Suprapubic skin (tissue), 4 donors: Measurements from ENCODE around the gene RAB27A. TPM values are rescaled to one million over a fixed set of nuclear protein-coding genes. Genes with fewer than 3 reads are reported as not detected.

Experiments
- DNase-seq, 2 donors: peaks; one replicate each; pipeline ENCODE4 v3.0.0-alpha.2; 2019; ENCODE audit warnings: low spot score in 2 of 2
- H3K27ac ChIP-seq: fragments of 200-600 bp; sonication (generic); one replicate; pipeline ENCODE4 v1.5.1; 2019
- H3K27me3 ChIP-seq: fragments of 200-600 bp; sonication (generic); one replicate; pipeline ENCODE4 v1.5.1; 2019
- H3K36me3 ChIP-seq: fragments of 200-600 bp; sonication (generic); one replicate; pipeline ENCODE4 v1.5.1; 2019
- H3K4me1 ChIP-seq: fragments of 200-600 bp; sonication (generic); one replicate; pipeline ENCODE4 v1.5.1; 2019
- H3K4me3 ChIP-seq: fragments of 200-600 bp; sonication (generic); one replicate; pipeline ENCODE4 v1.5.1; 2019; ENCODE audit warnings: mild to moderate bottlenecking
- H3K9me3 ChIP-seq: fragments of 200-600 bp; sonication (generic); one replicate; pipeline ENCODE4 v1.5.1; 2019
- CTCF ChIP-seq, 2 donors: fragments of 200-600 bp in 1 of 2; fragments of 450-650 bp in 1 of 2; sonication (generic) in 1 of 2; IDR thresholded peaks; one replicate each; pipeline ENCODE4 v1.5.1; 2016 to 2019; ENCODE audit warnings: antibody characterized with exemption in 2 of 2, mild to moderate bottlenecking in 1 of 2, moderate library complexity in 1 of 2
- EP300 ChIP-seq: sonication (generic); formaldehyde crosslinking; IDR thresholded peaks from one replicate; pipeline ENCODE4 v1.6.1; 2017; ENCODE audit warnings: antibody characterized with exemption
- POLR2A ChIP-seq, 2 donors: fragments of 450-650 bp; IDR thresholded peaks; one replicate each; pipeline ENCODE4 v1.6.1; 2017; ENCODE audit warnings: antibody characterized with exemption in 2 of 2, mild to moderate bottlenecking in 2 of 2, moderate library complexity in 2 of 2
- POLR2AphosphoS5 ChIP-seq, 3 donors: sonication (generic); formaldehyde crosslinking; IDR thresholded peaks; one replicate each; pipeline ENCODE4 v1.6.1; 2017; ENCODE audit warnings: antibody characterized with exemption in 3 of 3
- WGBS: methylation state at CpG from one replicate; pipeline ENCODE4 v1.1.5; 2018; 5-methylcytosine and 5-hydroxymethylcytosine counted together
- total RNA-seq, 4 donors: library from RNA; depleted of rRNA; stranded (reverse); fragments of >200 nt; gene quantifications; one replicate each; pipeline ENCODE4 v1.1.0, GENCODE V29; 2016

The RAB27A gene
- total RNA-seq, 4 donors from 2014 or later: 7.8 to 16.1 (median 9.2) TPM

GRCh38 chr15:55196458-55197361 lies 92.9 kb downstream of the RAB27A start, which contains the start of gene RSL24D1:
Gene RSL24D1, minus strand, starts transcription at chr15:55196941. Its CDS starts 51 bp downstream, at chr15:55196890.
- Histone ChIP-seq H3K9me3 (no peaks in the 10 kb centered on the region), H3K27ac (peak within 1 kb of the TSS; percentile 84), H3K36me3 (peaks cover 3% of the 10 kb centered on the region), H3K4me1 (peaks cover 32% of the 10 kb centered on the region), H3K27me3 (no peaks in the 10 kb centered on the region), H3K4me3 (peak within 1 kb of the TSS; percentile 60)
- WGBS: 1% methylated on average over 30 of the region's 62 CpGs
- peak; percentile 97 to 98 for DNase-seq
- TF ChIP-seq POLR2A (IDR thresholded peaks at IDR 0.05) (peak in 1 of 2 donors; percentile 64), POLR2AphosphoS5 (IDR thresholded peaks at IDR 0.05) (peak in 2 of 3 donors; percentile 61 to 83), EP300 (no peak), CTCF (IDR thresholded peaks at IDR 0.05) (peak in 1 of 2 donors; percentile 34)

GRCh38 chr15:55195996-55196395 lies 93.6 kb downstream of the RAB27A start:
- Histone ChIP-seq H3K36me3 (peaks cover 10% of the 10 kb centered on the region), H3K27me3 (no peaks in the 10 kb centered on the region), H3K27ac (peak overlapping the region; percentile 84), H3K4me1 (peaks cover 32% of the 10 kb centered on the region), H3K4me3 (peak overlapping the region; percentile 60), H3K9me3 (no peaks in the 10 kb centered on the region)
- no peak for DNase-seq
- 2% methylated on average over 9 of the region's 9 CpGs for WGBS
- TF ChIP-seq CTCF (IDR thresholded peaks at IDR 0.05) (no peak), POLR2AphosphoS5 (IDR thresholded peaks at IDR 0.05) (no peak), POLR2A (IDR thresholded peaks at IDR 0.05) (no peak), EP300 (no peak)

GRCh38 chr15:55194256-55194655 lies 95.4 kb downstream of the RAB27A start:
- Histone ChIP-seq H3K4me1 (peaks cover 32% of the 10 kb centered on the region), H3K27ac (no peak overlapping the region), H3K4me3 (no peak overlapping the region), H3K36me3 (peaks cover 25% of the 10 kb centered on the region), H3K27me3 (no peaks in the 10 kb centered on the region), H3K9me3 (no peaks in the 10 kb centered on the region)
- DNase-seq: no peak
- no peak for TF ChIP-seq EP300
- TF ChIP-seq POLR2AphosphoS5 (IDR thresholded peaks at IDR 0.05): no peak
- TF ChIP-seq POLR2A (IDR thresholded peaks at IDR 0.05): no peak
- no peak for TF ChIP-seq CTCF (IDR thresholded peaks at IDR 0.05)

GRCh38 chr15:55186331-55186730 lies 103.3 kb downstream of the RAB27A start:
- Histone ChIP-seq H3K27ac (no peak overlapping the region), H3K9me3 (no peaks in the 10 kb centered on the region), H3K27me3 (no peaks in the 10 kb centered on the region), H3K4me3 (no peak overlapping the region), H3K4me1 (no peaks in the 10 kb centered on the region), H3K36me3 (peaks cover 68% of the 10 kb centered on the region)
- TF ChIP-seq EP300 (no peak), CTCF (IDR thresholded peaks at IDR 0.05) (no peak)
- 78% methylated on average over 1 of the region's 1 CpG for WGBS
- no peak for DNase-seq

GRCh38 chr15:55183679-55184078 lies 105.9 kb downstream of the RAB27A start:
- WGBS: 92% methylated on average over 2 of the region's 2 CpGs
- peaks cover 59% of the 10 kb centered on the region for H3K36me3 ChIP-seq

More at GRCh38 chr15:55183679-55184078, 105.9 kb downstream of the RAB27A start:
- H3K4me1 ChIP-seq: no peaks in the 10 kb centered on the region
- DNase-seq: no peak
- H3K27ac ChIP-seq: no peak overlapping the region
- H3K4me3 ChIP-seq: no peak overlapping the region
- H3K9me3 ChIP-seq: no peaks in the 10 kb centered on the region
- no peak for TF ChIP-seq POLR2A (IDR thresholded peaks at IDR 0.05)
- TF ChIP-seq CTCF (IDR thresholded peaks at IDR 0.05): no peak
- TF ChIP-seq EP300: no peak
- no peak for TF ChIP-seq POLR2AphosphoS5 (IDR thresholded peaks at IDR 0.05)
- H3K27me3 ChIP-seq: no peaks in the 10 kb centered on the region
